ENCODE results near the gene ZBTB2.
"Not testable (repeated sequence)": the region's sequence is repeated elsewhere in the genome, so short reads cannot be mapped to it uniquely, and the experiment has no call there.

Gene ZBTB2

GRCh38 chr6:151375833-151376232 lies 15.5 kb downstream of the ZBTB2 start:
- peaks cover 18 to 31% (median 27%) of the 10 kb centered on the region in 11 experiments for H3K36me3 ChIP-seq
- H3K27ac ChIP-seq, result no peak overlapping the region
- H3K4me1 ChIP-seq, result peaks cover 41 to 66% (median 60%) of the 10 kb centered on the region in 10 experiments
- H3K9me3 ChIP-seq (replicated peaks in 1 of 11), result no peaks in the 10 kb centered on the region
- H3K4me2 ChIP-seq, result peak overlapping the region in 8 of 11 experiments; percentile 1 to 62 (median 50); a peak in 12 of 22 replicates
- peaks cover 39 to 100% (median 100%) of the 10 kb centered on the region in 11 experiments; a peak in 21 of 22 replicates for H4K20me1 ChIP-seq
- H3K9ac ChIP-seq, result no peak overlapping the region
- no peak for TF ChIP-seq Cebpa-rat (IDR thresholded peaks at IDR 0.05)
- H3K4me3 ChIP-seq, result no peak overlapping the region
- peaks cover 0 to 16% (median 10%) of the 10 kb centered on the region in 11 experiments; a peak in 11 of 22 replicates for H3K27me3 ChIP-seq

GRCh38 chr6:151374036-151374683 lies 17.2 kb downstream of the ZBTB2 start:
- Histone ChIP-seq H3K4me2 (peak overlapping the region; percentile 54 to 78 (median 67)), H3K27ac (no peak overlapping the region), H4K20me1 (peaks cover 31 to 100% (median 96%) of the 10 kb centered on the region in 11 experiments; a peak in 21 of 22 replicates), H3K9me3 (replicated peaks in 1 of 11) (no peaks in the 10 kb centered on the region), H3K9ac (no peak overlapping the region), H3K27me3 (peaks cover 0 to 13% (median 10%) of the 10 kb centered on the region in 11 experiments; a peak in 11 of 22 replicates), H3K4me1 (peaks cover 25 to 49% (median 43%) of the 10 kb centered on the region in 10 experiments), H3K36me3 (peaks cover 33 to 47% (median 43%) of the 10 kb centered on the region in 11 experiments), H3K4me3 (no peak overlapping the region)
- TF ChIP-seq Cebpa-rat (IDR thresholded peaks at IDR 0.05), result no peak

GRCh38 chr6:151372164-151372563 lies 19.2 kb downstream of the ZBTB2 start:
- H3K36me3 ChIP-seq, result peaks cover 41 to 67% (median 60%) of the 10 kb centered on the region in 11 experiments
- H3K4me1 ChIP-seq, result peaks cover 24 to 49% (median 43%) of the 10 kb centered on the region in 10 experiments
- peak overlapping the region in 10 of 11 experiments; percentile 18 to 66 (median 44); a peak in 20 of 22 replicates for H3K4me2 ChIP-seq
- H3K27me3 ChIP-seq, result no peaks in the 10 kb centered on the region
- TF ChIP-seq Cebpa-rat (IDR thresholded peaks at IDR 0.05), result no peak
- no peak overlapping the region for H3K27ac ChIP-seq
- no peaks in the 10 kb centered on the region for H3K9me3 ChIP-seq (replicated peaks in 1 of 11)
- peaks cover 15 to 98% (median 81%) of the 10 kb centered on the region in 11 experiments; a peak in 21 of 22 replicates for H4K20me1 ChIP-seq
- peak overlapping the region in 2 of 11 experiments; percentile 6 to 26; a peak in 1 of 22 replicates for H3K9ac ChIP-seq
- H3K4me3 ChIP-seq, result no peak overlapping the region

GRCh38 chr6:151370509-151371078 lies 20.8 kb downstream of the ZBTB2 start:
- Histone ChIP-seq H4K20me1 (peaks cover 12 to 96% (median 78%) of the 10 kb centered on the region in 11 experiments; a peak in 21 of 22 replicates), H3K36me3 (peaks cover 57 to 83% (median 75%) of the 10 kb centered on the region in 11 experiments), H3K9ac (no peak overlapping the region), H3K4me3 (no peak overlapping the region), H3K27me3 (no peaks in the 10 kb centered on the region), H3K27ac (no peak overlapping the region), H3K9me3 (replicated peaks in 1 of 11) (no peaks in the 10 kb centered on the region), H3K4me1 (peaks cover 24 to 36% (median 32%) of the 10 kb centered on the region in 10 experiments), H3K4me2 (no peak overlapping the region)
- no peak for TF ChIP-seq Cebpa-rat (IDR thresholded peaks at IDR 0.05)

- H3K4me2 ChIP-seq, result no peak overlapping the region
- peaks cover 0 to 58% (median 26%) of the 10 kb centered on the region in 11 experiments; a peak in 17 of 22 replicates for H4K20me1 ChIP-seq
- no peak for TF ChIP-seq Cebpa-rat (IDR thresholded peaks at IDR 0.05)
- H3K27ac ChIP-seq, result no peak overlapping the region
- no peaks in the 10 kb centered on the region for H3K4me1 ChIP-seq
- no peak overlapping the region for H3K9ac ChIP-seq
- peaks cover 71 to 100% (median 86%) of the 10 kb centered on the region in 11 experiments for H3K36me3 ChIP-seq
- no peaks in the 10 kb centered on the region for H3K9me3 ChIP-seq (replicated peaks in 1 of 11)
- no peaks in the 10 kb centered on the region for H3K27me3 ChIP-seq
- no peak overlapping the region for H3K4me3 ChIP-seq
Measured at GRCh38 chr6:151365233-151365632, 26.1 kb downstream of the ZBTB2 start.

GRCh38 chr6:151359486-151359885 lies 31.9 kb downstream of the ZBTB2 start:
- no peak overlapping the region for H3K9ac ChIP-seq
- H4K20me1 ChIP-seq, result peaks cover 0 to 25% (median 0%) of the 10 kb centered on the region in 11 experiments; a peak in 5 of 22 replicates
- H3K4me1 ChIP-seq, result no peaks in the 10 kb centered on the region
- H3K9me3 ChIP-seq (replicated peaks in 1 of 11), result no peaks in the 10 kb centered on the region
- TF ChIP-seq Cebpa-rat (IDR thresholded peaks at IDR 0.05), result no peak
- H3K27ac ChIP-seq, result no peak overlapping the region
- H3K4me2 ChIP-seq, result no peak overlapping the region
- no peak overlapping the region for H3K4me3 ChIP-seq
- H3K27me3 ChIP-seq, result no peaks in the 10 kb centered on the region
- H3K36me3 ChIP-seq, result peaks cover 52 to 99% (median 77%) of the 10 kb centered on the region in 11 experiments

- no peak overlapping the region for H3K9ac ChIP-seq
Measured at GRCh38 chr6:151358475-151358874, 32.9 kb downstream of the ZBTB2 start.

GRCh38 chr6:151357758-151358436 lies 33.5 kb downstream of the ZBTB2 start:
- no peak overlapping the region for H3K9ac ChIP-seq
- peaks cover 40 to 100% (median 82%) of the 10 kb centered on the region in 11 experiments for H3K36me3 ChIP-seq
- 0 out of 20 replicates have a peak, but pooled peaks cover 0 to 5% (median 0%) of the 10 kb centered on the region in 10 experiments for H3K4me1 ChIP-seq
- no peak overlapping the region for H3K4me2 ChIP-seq
- H3K27me3 ChIP-seq, result no peaks in the 10 kb centered on the region
- no peaks in the 10 kb centered on the region for H3K9me3 ChIP-seq (replicated peaks in 1 of 11)
- peaks cover 0 to 29% (median 0%) of the 10 kb centered on the region in 11 experiments; a peak in 6 of 22 replicates for H4K20me1 ChIP-seq
- TF ChIP-seq Cebpa-rat (IDR thresholded peaks at IDR 0.05), result no peak
- no peak overlapping the region for H3K4me3 ChIP-seq
- H3K27ac ChIP-seq, result no peak overlapping the region

More at GRCh38 chr6:151358475-151358874, 32.9 kb downstream of the ZBTB2 start:
- peaks cover 46 to 99% (median 79%) of the 10 kb centered on the region in 11 experiments for H3K36me3 ChIP-seq
- H3K27me3 ChIP-seq, result no peaks in the 10 kb centered on the region
- H3K9me3 ChIP-seq (replicated peaks in 1 of 11), result no peaks in the 10 kb centered on the region
- TF ChIP-seq Cebpa-rat (IDR thresholded peaks at IDR 0.05), result no peak
- H3K4me2 ChIP-seq, result no peak overlapping the region
- no peak overlapping the region for H3K4me3 ChIP-seq
- peaks cover 0 to 23% (median 0%) of the 10 kb centered on the region in 11 experiments; a peak in 6 of 22 replicates for H4K20me1 ChIP-seq
- no peak overlapping the region for H3K27ac ChIP-seq
- 0 out of 20 replicates have a peak, but pooled peaks cover 0 to 3% (median 0%) of the 10 kb centered on the region in 10 experiments for H3K4me1 ChIP-seq

- H3K9me3 ChIP-seq (replicated peaks in 1 of 11); H3K27me3 ChIP-seq; H3K4me1 ChIP-seq; H3K4me3 ChIP-seq; H3K9ac ChIP-seq; H3K4me2 ChIP-seq: not testable (repeated sequence)
- H3K27ac ChIP-seq, result peak overlapping the region in 1 of 11 experiments; percentile 44; a peak in 2 of 22 replicates
- H3K36me3 ChIP-seq, result peaks cover 31 to 100% (median 85%) of the 10 kb centered on the region in 11 experiments
- peaks cover 0 to 38% (median 0%) of the 10 kb centered on the region in 11 experiments; a peak in 6 of 22 replicates for H4K20me1 ChIP-seq
Measured at GRCh38 chr6:151356983-151357382, 34.4 kb downstream of the ZBTB2 start.

Measured in BLaER1 treated with 17β-estradiol and CSF1 and Interleukin-3, amounts not matched to agents 10 nM and 100 nM (cell line).